HG02943 (cell line): ENCODE results near the gene WTAP.

Experiments
- ATAC-seq: cut with Tn5 transposase; IDR thresholded peaks from one replicate; pipeline ENCODE4 v1.9.1; 2021; ENCODE audit warnings: mild to moderate bottlenecking, low read depth, moderate library complexity; ENCODE audit not compliant: unreplicated experiment

WTAP gene

GRCh38 chr6:159800141-159800865, 73.0 kb downstream of the WTAP start, which contains the start of gene PNLDC1:
TSS of gene PNLDC1 (plus strand) at chr6:159800276. CDS start at chr6:159800308, 32 bp downstream.
- ATAC-seq: no peak

GRCh38 chr6:159801935-159802334, 74.6 kb downstream of the WTAP start:
- ATAC-seq: no peak

GRCh38 chr6:159804504-159804903, 77.2 kb downstream of the WTAP start:
- no peak for ATAC-seq

GRCh38 chr6:159805440-159806020, 78.2 kb downstream of the WTAP start:
- no peak for ATAC-seq
